ENCODE data around the gene SLCO4A1.

- TF ChIP-seq, protein P1, sequence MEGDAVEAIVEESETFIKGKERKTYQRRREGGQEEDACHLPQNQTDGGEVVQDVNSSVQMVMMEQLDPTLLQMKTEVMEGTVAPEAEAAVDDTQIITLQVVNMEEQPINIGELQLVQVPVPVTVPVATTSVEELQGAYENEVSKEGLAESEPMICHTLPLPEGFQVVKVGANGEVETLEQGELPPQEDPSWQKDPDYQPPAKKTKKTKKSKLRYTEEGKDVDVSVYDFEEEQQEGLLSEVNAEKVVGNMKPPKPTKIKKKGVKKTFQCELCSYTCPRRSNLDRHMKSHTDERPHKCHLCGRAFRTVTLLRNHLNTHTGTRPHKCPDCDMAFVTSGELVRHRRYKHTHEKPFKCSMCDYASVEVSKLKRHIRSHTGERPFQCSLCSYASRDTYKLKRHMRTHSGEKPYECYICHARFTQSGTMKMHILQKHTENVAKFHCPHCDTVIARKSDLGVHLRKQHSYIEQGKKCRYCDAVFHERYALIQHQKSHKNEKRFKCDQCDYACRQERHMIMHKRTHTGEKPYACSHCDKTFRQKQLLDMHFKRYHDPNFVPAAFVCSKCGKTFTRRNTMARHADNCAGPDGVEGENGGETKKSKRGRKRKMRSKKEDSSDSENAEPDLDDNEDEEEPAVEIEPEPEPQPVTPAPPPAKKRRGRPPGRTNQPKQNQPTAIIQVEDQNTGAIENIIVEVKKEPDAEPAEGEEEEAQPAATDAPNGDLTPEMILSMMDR (conservative IDR thresholded peaks at IDR 0.05 in 1 of 2, IDR thresholded peaks at IDR 0.05 in 1 of 2; ENCODE audit: low read depth in 1 of 2, low read length in 2 of 2) = no peak
- no peak for TF ChIP-seq EZH2 (IDR thresholded peaks at IDR 0.05; ENCODE audit: low read length, missing control alignments)
Measured at GRCh38 chr20:62645613-62646012, 3.3 kb downstream of the SLCO4A1 start.

Measured in fibroblast of lung (primary cell).